ENCODE measurements around the gene COMMD8. TPM values are rescaled to one million over a fixed set of nuclear protein-coding genes. Genes with fewer than 3 reads are reported as not detected.
A peak's percentile ranks its signal among the peaks of the same experiment; 100 is the strongest.

COMMD8 gene
- total RNA-seq, 2 experiments from 2014 or later, result 32.4 to 32.8 TPM

- peaks cover 14% of the 10 kb centered on the region for H3K4me1 Mint-ChIP-seq
- no peak for DNase-seq
- H3K36me3 Mint-ChIP-seq, result no peaks in the 10 kb centered on the region
- H3K9me3 Mint-ChIP-seq, result no peaks in the 10 kb centered on the region
- no peaks in the 10 kb centered on the region for H3K27me3 Mint-ChIP-seq
- H3K27ac Mint-ChIP-seq, result peak overlapping the region; percentile 19
- peak overlapping the region; percentile 71 for H3K4me3 Mint-ChIP-seq
These were observed 20.7 kb upstream of the COMMD8 start for GRCh38 chr4:47484168-47484567.

- no peak for DNase-seq
- H3K36me3 Mint-ChIP-seq, result no peaks in the 10 kb centered on the region
- no peaks in the 10 kb centered on the region for H3K27me3 Mint-ChIP-seq
- no peak overlapping the region for H3K27ac Mint-ChIP-seq
- no peak overlapping the region for H3K4me3 Mint-ChIP-seq
- H3K9me3 Mint-ChIP-seq, result no peaks in the 10 kb centered on the region
- H3K4me1 Mint-ChIP-seq, result peaks cover 14% of the 10 kb centered on the region
These were observed 20.2 kb upstream of the COMMD8 start for GRCh38 chr4:47483745-47484144.

GRCh38 chr4:47482326-47482725 is 18.8 kb upstream of the COMMD8 start:
- H3K36me3 Mint-ChIP-seq, result no peaks in the 10 kb centered on the region
- no peaks in the 10 kb centered on the region for H3K27me3 Mint-ChIP-seq
- H3K4me3 Mint-ChIP-seq, result no peak overlapping the region

GRCh38 chr4:47478804-47479203 is 15.3 kb upstream of the COMMD8 start:
- peaks cover 1% of the 10 kb centered on the region for H3K4me1 Mint-ChIP-seq
- H3K4me3 Mint-ChIP-seq, result no peak overlapping the region
- no peaks in the 10 kb centered on the region for H3K27me3 Mint-ChIP-seq
- no peak for DNase-seq
- no peaks in the 10 kb centered on the region for H3K9me3 Mint-ChIP-seq
- H3K36me3 Mint-ChIP-seq, result no peaks in the 10 kb centered on the region
- H3K27ac Mint-ChIP-seq, result no peak overlapping the region

More at GRCh38 chr4:47482326-47482725, 18.8 kb upstream of the COMMD8 start:
- Mint-ChIP-seq H3K27ac (no peak overlapping the region), H3K4me1 (peaks cover 14% of the 10 kb centered on the region), H3K9me3 (no peaks in the 10 kb centered on the region)
- DNase-seq, result no peak

GRCh38 chr4:47475411-47475810 is 11.9 kb upstream of the COMMD8 start:
- Mint-ChIP-seq H3K36me3 (no peaks in the 10 kb centered on the region), H3K27ac (no peak overlapping the region), H3K4me1 (no peaks in the 10 kb centered on the region), H3K9me3 (no peaks in the 10 kb centered on the region), H3K4me3 (no peak overlapping the region), H3K27me3 (peaks cover 3% of the 10 kb centered on the region)
- no peak for DNase-seq

GRCh38 chr4:47474799-47475198 is 11.3 kb upstream of the COMMD8 start:
- Mint-ChIP-seq H3K9me3 (no peaks in the 10 kb centered on the region), H3K27me3 (peaks cover 3% of the 10 kb centered on the region), H3K27ac (no peak overlapping the region), H3K4me1 (no peaks in the 10 kb centered on the region), H3K4me3 (no peak overlapping the region), H3K36me3 (no peaks in the 10 kb centered on the region)
- no peak for DNase-seq

GRCh38 chr4:47473141-47473750 is 9.7 kb upstream of the COMMD8 start:
- no peak overlapping the region for H3K4me3 Mint-ChIP-seq

GRCh38 chr4:47471591-47471990 is 8.1 kb upstream of the COMMD8 start:
- Mint-ChIP-seq H3K4me1 (no peaks in the 10 kb centered on the region), H3K27me3 (peaks cover 6% of the 10 kb centered on the region), H3K27ac (no peak overlapping the region), H3K4me3 (no peak overlapping the region), H3K36me3 (no peaks in the 10 kb centered on the region), H3K9me3 (no peaks in the 10 kb centered on the region)
- no peak for DNase-seq

More at GRCh38 chr4:47473141-47473750, 9.7 kb upstream of the COMMD8 start:
- Mint-ChIP-seq H3K9me3 (no peaks in the 10 kb centered on the region), H3K27me3 (peaks cover 6% of the 10 kb centered on the region), H3K4me1 (no peaks in the 10 kb centered on the region), H3K36me3 (no peaks in the 10 kb centered on the region), H3K27ac (no peak overlapping the region)
- no peak for DNase-seq

- H3K4me1 Mint-ChIP-seq, result no peaks in the 10 kb centered on the region
- H3K4me3 Mint-ChIP-seq, result no peak overlapping the region
- H3K27me3 Mint-ChIP-seq, result peaks cover 6% of the 10 kb centered on the region
- H3K36me3 Mint-ChIP-seq, result no peaks in the 10 kb centered on the region
- no peaks in the 10 kb centered on the region for H3K9me3 Mint-ChIP-seq
- no peak for DNase-seq
- no peak overlapping the region for H3K27ac Mint-ChIP-seq
These were observed 7.6 kb upstream of the COMMD8 start for GRCh38 chr4:47471064-47471463.

- no peak overlapping the region for H3K4me3 Mint-ChIP-seq
These were observed 6.4 kb upstream of the COMMD8 start for GRCh38 chr4:47469951-47470350.

GRCh38 chr4:47468706-47469365 is 5.3 kb upstream of the COMMD8 start:
- no peak overlapping the region for H3K4me3 Mint-ChIP-seq
- peaks cover 6% of the 10 kb centered on the region for H3K27me3 Mint-ChIP-seq
- H3K4me1 Mint-ChIP-seq, result peaks cover 1% of the 10 kb centered on the region
- no peak overlapping the region for H3K27ac Mint-ChIP-seq
- DNase-seq, result no peak
- no peaks in the 10 kb centered on the region for H3K36me3 Mint-ChIP-seq
- H3K9me3 Mint-ChIP-seq, result no peaks in the 10 kb centered on the region

More at GRCh38 chr4:47469951-47470350, 6.4 kb upstream of the COMMD8 start:
- DNase-seq, result no peak
- H3K9me3 Mint-ChIP-seq, result no peaks in the 10 kb centered on the region
- H3K27ac Mint-ChIP-seq, result no peak overlapping the region
- no peaks in the 10 kb centered on the region for H3K36me3 Mint-ChIP-seq
- peaks cover 6% of the 10 kb centered on the region for H3K27me3 Mint-ChIP-seq
- H3K4me1 Mint-ChIP-seq, result no peaks in the 10 kb centered on the region

- Mint-ChIP-seq H3K4me1 (peaks cover 14% of the 10 kb centered on the region), H3K27ac (no peak overlapping the region), H3K9me3 (no peaks in the 10 kb centered on the region), H3K4me3 (no peak overlapping the region), H3K27me3 (peaks cover 3% of the 10 kb centered on the region), H3K36me3 (no peaks in the 10 kb centered on the region)
- DNase-seq, result no peak
These were observed 2.7 kb upstream of the COMMD8 start for GRCh38 chr4:47466056-47466785.

- Mint-ChIP-seq H3K36me3 (no peaks in the 10 kb centered on the region), H3K27ac (no peak overlapping the region), H3K4me3 (no peak overlapping the region), H3K27me3 (peaks cover 3% of the 10 kb centered on the region), H3K9me3 (no peaks in the 10 kb centered on the region), H3K4me1 (peaks cover 21% of the 10 kb centered on the region)
- DNase-seq, result no peak
These were observed 1.5 kb upstream of the COMMD8 start for GRCh38 chr4:47465004-47465403.

GRCh38 chr4:47462799-47463234 is 685 bp downstream of the COMMD8 start:
- Mint-ChIP-seq H3K9me3 (no peaks in the 10 kb centered on the region), H3K4me1 (peaks cover 27% of the 10 kb centered on the region), H3K4me3 (peak overlapping the region; percentile 84), H3K27ac (peak overlapping the region; percentile 72), H3K27me3 (no peaks in the 10 kb centered on the region), H3K36me3 (peaks cover 7% of the 10 kb centered on the region)
- no peak for DNase-seq

- Mint-ChIP-seq H3K27ac (no peak overlapping the region), H3K9me3 (no peaks in the 10 kb centered on the region), H3K4me1 (peaks cover 2% of the 10 kb centered on the region), H3K27me3 (no peaks in the 10 kb centered on the region), H3K36me3 (peaks cover 13% of the 10 kb centered on the region), H3K4me3 (no peak overlapping the region)
- DNase-seq, result no peak
These were observed 11.8 kb downstream of the COMMD8 start for GRCh38 chr4:47451657-47452056.
